Activated CD8-positive, alpha-beta T cell treated with anti-CD3 and anti-CD28 coated beads for 36 hours (primary cell): ENCODE measurements around the gene PPARG. TPM values are rescaled to one million over a fixed set of nuclear protein-coding genes. Genes with fewer than 3 reads are reported as not detected.
A peak's percentile ranks its signal among the peaks of the same experiment; 100 is the strongest.

ENCODE experiments used
- ATAC-seq: fragments of 200-7000 bp; cut with Tn5 transposase; one replicate; pipeline ENCODE4 v1.10.0; 2021; ENCODE audit warnings: mild to moderate bottlenecking, moderate library complexity
- CTCF ChIA-PET: fragments of 350-600 bp; sonication (Branson Sonifier 250); formaldehyde crosslinking; loops from one replicate; lab custom pipeline; 2021; ENCODE audit warnings: antibody characterized with exemption; lab: Charles Lee
- POLR2A ChIA-PET: fragments of 350-600 bp; sonication (Branson Sonifier 250); formaldehyde crosslinking; loops from one replicate; lab custom pipeline; 2021; ENCODE audit warnings: antibody characterized with exemption; lab: Charles Lee
- DNase-seq: peaks from one replicate; pipeline ENCODE4 v3.0.0-alpha.2; 2020
- H3K27ac Mint-ChIP-seq: one replicate; pipeline ENCODE4 v1.8.0; 2021; ENCODE audit warnings: mild to moderate bottlenecking, mixed read lengths
- H3K27me3 Mint-ChIP-seq: one replicate; pipeline ENCODE4 v1.8.0; 2021; ENCODE audit warnings: mixed read lengths
- H3K36me3 Mint-ChIP-seq: one replicate; pipeline ENCODE4 v1.8.0; 2021; ENCODE audit warnings: low read depth, mixed read lengths
- H3K4me1 Mint-ChIP-seq: one replicate; pipeline ENCODE4 v1.8.0; 2021; ENCODE audit warnings: low read depth, mixed read lengths
- H3K4me3 Mint-ChIP-seq: one replicate; pipeline ENCODE4 v1.8.0; 2021; ENCODE audit warnings: mild to moderate bottlenecking, moderate library complexity, mixed read lengths
- H3K9me3 Mint-ChIP-seq: one replicate; pipeline ENCODE4 v1.8.0; 2021; ENCODE audit warnings: mixed read lengths
- intact Hi-C: fragments of 100-400 bp; cut with micrococcal nuclease; formaldehyde crosslinking; loops from one replicate; pipeline ENCODE4 v1.10.0; 2022
- total RNA-seq, 2 experiments: library from RNA; stranded (reverse); gene quantifications; one replicate each; pipeline ENCODE4 v1.2.3, GENCODE V29; 2021
- TF ChIP-seq, protein P1 (sequence below): fragments of 200-600 bp; IDR thresholded peaks from one replicate; pipeline ENCODE4 v1.8.0; 2022; ENCODE audit warnings: antibody characterized with exemption, mild to moderate bottlenecking

Gene PPARG
- total RNA-seq, 2 experiments from 2014 or later, result 0.41 to 0.63 TPM

DNA sequence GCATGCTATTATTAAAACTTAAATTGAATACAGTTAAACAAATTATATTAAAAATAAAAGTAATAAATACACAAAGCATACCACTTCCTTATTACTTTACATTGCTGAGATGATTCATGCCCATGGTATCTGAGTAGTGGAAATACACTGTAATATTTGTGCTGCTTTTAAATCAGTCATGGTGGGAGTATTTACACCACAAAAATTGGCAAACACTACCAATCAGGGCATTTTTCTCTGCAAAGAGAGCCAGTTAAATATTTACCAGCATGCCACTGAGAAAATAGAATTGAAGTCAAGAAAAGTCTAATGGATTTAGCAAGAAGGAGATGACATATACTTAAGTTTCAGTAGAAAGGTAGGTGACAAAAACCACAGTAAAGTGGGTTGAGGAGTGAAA is 19.6 kb downstream of the PPARG start:
- DNase-seq (no peak), ATAC-seq (peak; percentile 49)
- ChIA-PET CTCF (no interaction called here), POLR2A (no interaction called here)
- Mint-ChIP-seq H3K4me1 (peaks cover 13% of the 10 kb centered on the region), H3K36me3 (no peaks in the 10 kb centered on the region), H3K9me3 (no peaks in the 10 kb centered on the region), H3K27me3 (peaks cover 15% of the 10 kb centered on the region), H3K27ac (no peak overlapping the region), H3K4me3 (no peak overlapping the region)
- TF ChIP-seq, protein P1, sequence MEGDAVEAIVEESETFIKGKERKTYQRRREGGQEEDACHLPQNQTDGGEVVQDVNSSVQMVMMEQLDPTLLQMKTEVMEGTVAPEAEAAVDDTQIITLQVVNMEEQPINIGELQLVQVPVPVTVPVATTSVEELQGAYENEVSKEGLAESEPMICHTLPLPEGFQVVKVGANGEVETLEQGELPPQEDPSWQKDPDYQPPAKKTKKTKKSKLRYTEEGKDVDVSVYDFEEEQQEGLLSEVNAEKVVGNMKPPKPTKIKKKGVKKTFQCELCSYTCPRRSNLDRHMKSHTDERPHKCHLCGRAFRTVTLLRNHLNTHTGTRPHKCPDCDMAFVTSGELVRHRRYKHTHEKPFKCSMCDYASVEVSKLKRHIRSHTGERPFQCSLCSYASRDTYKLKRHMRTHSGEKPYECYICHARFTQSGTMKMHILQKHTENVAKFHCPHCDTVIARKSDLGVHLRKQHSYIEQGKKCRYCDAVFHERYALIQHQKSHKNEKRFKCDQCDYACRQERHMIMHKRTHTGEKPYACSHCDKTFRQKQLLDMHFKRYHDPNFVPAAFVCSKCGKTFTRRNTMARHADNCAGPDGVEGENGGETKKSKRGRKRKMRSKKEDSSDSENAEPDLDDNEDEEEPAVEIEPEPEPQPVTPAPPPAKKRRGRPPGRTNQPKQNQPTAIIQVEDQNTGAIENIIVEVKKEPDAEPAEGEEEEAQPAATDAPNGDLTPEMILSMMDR, result no peak
- intact Hi-C loops, result loop anchor here (10.0 kb wide), 1 partner anchor 174 kb away; no protein-coding TSS in a partner anchor

DNA sequence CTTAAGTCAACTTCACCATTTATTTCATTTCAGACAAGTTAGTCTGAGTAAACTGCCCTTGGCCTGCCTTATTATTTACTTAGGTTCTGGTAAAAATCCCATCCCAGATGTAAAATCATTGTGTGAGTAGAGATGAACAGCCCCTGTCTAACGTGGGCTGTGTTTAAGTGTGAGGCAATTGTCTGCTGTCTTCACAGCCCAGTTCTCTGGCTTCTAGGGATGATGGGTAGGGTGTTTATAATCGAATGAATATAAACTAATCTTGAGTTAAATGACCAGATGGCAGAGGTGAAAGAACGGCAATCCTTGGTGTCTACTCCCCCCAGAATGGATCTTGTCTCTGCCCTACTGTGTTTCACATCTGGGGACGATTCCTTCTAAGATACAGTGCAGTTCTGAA is 20.8 kb downstream of the PPARG start:
- TF ChIP-seq, protein P1, result no peak
- Mint-ChIP-seq H3K36me3 (no peaks in the 10 kb centered on the region), H3K27me3 (peaks cover 16% of the 10 kb centered on the region), H3K4me1 (peaks cover 13% of the 10 kb centered on the region), H3K9me3 (no peaks in the 10 kb centered on the region), H3K27ac (no peak overlapping the region), H3K4me3 (no peak overlapping the region)
- ATAC-seq (no peak), DNase-seq (no peak)
- intact Hi-C loops, result loop anchor here (10.0 kb wide), 1 partner anchor 175 kb away; no protein-coding TSS in a partner anchor
- ChIA-PET CTCF (no interaction called here), POLR2A (interaction anchor here (0.7 kb wide), 1 partner anchor 109 kb away, joined by 3 read pairs; no protein-coding TSS in a partner anchor)

DNA sequence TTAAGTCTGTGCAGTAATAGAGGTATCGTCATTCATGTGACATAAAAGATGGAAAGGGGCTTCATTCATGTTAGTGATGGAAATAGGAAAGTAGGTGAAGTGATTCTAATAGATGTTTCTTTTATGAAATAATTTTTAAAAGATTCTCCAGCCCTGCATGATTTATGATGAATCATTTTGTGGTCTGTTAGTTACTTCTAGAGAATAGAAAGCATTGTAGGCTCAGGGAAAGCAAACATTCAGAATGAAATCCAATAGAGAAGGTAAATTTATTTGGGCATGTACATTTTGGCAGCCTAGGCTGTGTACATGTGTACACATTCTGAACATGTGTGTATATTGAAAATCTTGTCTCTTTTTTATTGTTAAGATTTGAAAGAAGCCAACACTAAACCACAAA is 23.1 kb downstream of the PPARG start:
- ChIA-PET POLR2A (no interaction called here), CTCF (no interaction called here)
- no peak overlapping the region for H3K27ac Mint-ChIP-seq
- ATAC-seq (no peak), DNase-seq (no peak)
- peaks cover 13% of the 10 kb centered on the region for H3K4me1 Mint-ChIP-seq
- H3K9me3 Mint-ChIP-seq, result no peaks in the 10 kb centered on the region
- TF ChIP-seq, protein P1, result no peak
- H3K27me3 Mint-ChIP-seq, result peaks cover 19% of the 10 kb centered on the region
- intact Hi-C loops, result no loop called here
- no peaks in the 10 kb centered on the region for H3K36me3 Mint-ChIP-seq
- no peak overlapping the region for H3K4me3 Mint-ChIP-seq

DNA sequence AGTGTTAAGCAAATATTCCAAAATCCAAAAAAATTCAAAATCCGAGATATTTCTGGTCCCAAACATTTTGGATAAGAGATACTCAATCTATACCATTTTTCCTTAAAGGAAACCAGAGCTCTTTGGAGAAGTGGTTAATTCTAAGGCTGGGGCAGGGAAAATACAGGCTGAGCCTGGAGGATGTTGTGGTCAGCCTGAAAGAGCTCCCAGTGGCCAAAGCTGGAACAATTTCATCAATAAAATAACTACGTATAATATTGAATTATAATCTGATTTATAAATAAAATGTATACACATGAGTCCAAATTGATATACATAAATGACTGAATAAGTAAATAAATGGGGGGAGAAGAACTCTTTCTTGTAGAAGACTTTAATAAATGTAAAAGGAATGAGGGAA is 24.6 kb downstream of the PPARG start:
- POLR2A ChIA-PET, result no interaction called here
- CTCF ChIA-PET, result interaction anchor here (1.2 to 2.1 kb wide), 2 partner anchors 37 to 167 kb away, joined by 4 to 7 read pairs; no protein-coding TSS in a partner anchor
- Mint-ChIP-seq H3K36me3 (no peaks in the 10 kb centered on the region), H3K9me3 (no peaks in the 10 kb centered on the region), H3K4me3 (no peak overlapping the region), H3K27ac (no peak overlapping the region), H3K27me3 (peaks cover 14% of the 10 kb centered on the region), H3K4me1 (peaks cover 7% of the 10 kb centered on the region)
- TF ChIP-seq, protein P1, result no peak
- DNase-seq, result no peak
- intact Hi-C loops, result no loop called here
- ATAC-seq, result no peak

DNA sequence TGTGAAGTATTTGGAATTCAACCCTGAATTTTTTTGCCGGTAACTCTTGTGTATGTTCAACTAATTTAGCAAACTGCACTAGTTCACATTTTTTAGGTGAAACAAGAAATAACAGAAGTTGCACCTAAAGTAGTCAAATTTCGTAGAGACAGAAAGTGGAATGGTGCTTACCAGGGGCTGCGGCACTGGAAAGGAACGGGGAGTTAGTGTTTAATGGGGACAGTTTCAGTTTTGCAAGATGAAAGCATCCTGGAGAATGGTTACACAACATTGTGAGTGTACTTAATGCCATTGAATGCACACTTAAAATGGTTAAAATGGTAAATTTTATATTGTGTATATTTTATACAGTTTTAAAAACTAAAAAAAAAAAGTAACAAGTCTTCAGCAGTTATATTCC is 27.4 kb downstream of the PPARG start:
- H3K27ac Mint-ChIP-seq, result no peak overlapping the region
- CTCF ChIA-PET, result no interaction called here
- H3K36me3 Mint-ChIP-seq, result no peaks in the 10 kb centered on the region
- intact Hi-C loops, result no loop called here
- H3K4me1 Mint-ChIP-seq, result peaks cover 7% of the 10 kb centered on the region
- DNase-seq, result no peak
- no peak for ATAC-seq
- no peak overlapping the region for H3K4me3 Mint-ChIP-seq
- no peaks in the 10 kb centered on the region for H3K9me3 Mint-ChIP-seq
- TF ChIP-seq, protein P1, result no peak
- POLR2A ChIA-PET, result no interaction called here
- peaks cover 11% of the 10 kb centered on the region for H3K27me3 Mint-ChIP-seq
